ENCODE data around the gene SPATS2L.
A peak's percentile ranks its signal among the peaks of the same experiment; 100 is the strongest.

The SPATS2L gene

DNA sequence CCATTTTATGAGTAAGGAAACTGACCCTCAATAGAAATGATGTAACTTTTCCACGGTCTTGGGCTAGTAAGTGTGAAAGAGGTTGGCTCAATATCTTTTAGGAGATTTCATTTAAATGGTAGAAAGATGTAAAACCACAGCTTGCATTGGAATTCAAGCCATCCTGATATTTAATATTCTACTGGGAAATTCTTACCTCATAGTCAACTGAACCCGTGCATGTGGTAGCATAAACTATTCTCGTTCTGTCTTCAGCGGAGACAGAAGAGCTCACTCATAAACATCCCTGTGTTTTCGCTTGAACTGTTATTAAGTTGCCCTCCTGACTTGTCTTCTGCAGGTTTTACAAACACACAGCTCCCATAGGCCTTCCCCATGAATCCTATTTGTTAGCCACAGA, 8.5 kb upstream of the SPATS2L start:
- no peak for DNase-seq

DNA sequence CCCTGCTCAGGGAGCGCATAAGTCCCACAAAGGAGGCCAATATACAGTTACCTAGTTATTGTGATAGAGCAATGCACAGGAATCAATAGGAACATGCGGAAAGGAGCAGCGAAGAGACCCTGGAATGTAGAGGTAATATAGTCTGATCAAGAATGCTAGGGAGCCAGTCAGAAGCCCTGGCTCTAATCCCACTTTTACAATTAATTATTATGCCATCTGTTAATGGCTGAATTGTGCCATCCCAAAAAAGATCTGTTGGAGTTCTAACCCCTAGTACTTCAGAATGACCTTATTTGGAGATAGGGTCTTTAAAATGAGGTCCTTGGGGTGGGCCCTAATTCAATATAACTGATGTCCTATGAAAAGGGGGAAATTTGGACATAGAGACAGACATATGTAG, 7.7 kb upstream of the SPATS2L start:
- DNase-seq = no peak

DNA sequence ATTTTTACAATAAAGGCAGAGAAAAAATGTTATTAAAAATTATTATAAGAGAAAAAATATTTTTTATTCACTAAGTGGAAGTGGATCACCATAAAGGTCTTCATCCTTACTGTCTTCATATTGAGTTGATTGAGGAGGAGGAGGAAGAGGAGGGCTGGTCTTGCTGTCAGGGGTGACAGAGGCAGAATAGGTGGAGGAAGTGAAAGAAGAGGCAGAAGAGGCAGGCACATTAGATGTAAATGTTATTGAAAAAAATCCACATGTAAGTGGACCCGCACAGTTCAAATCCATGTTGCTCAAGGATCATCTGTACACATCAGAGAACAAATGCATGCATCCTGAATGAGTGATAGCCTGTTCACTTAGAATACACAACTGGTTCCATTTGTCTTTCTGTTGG, 6.4 kb upstream of the SPATS2L start:
- DNase-seq = no peak

DNA sequence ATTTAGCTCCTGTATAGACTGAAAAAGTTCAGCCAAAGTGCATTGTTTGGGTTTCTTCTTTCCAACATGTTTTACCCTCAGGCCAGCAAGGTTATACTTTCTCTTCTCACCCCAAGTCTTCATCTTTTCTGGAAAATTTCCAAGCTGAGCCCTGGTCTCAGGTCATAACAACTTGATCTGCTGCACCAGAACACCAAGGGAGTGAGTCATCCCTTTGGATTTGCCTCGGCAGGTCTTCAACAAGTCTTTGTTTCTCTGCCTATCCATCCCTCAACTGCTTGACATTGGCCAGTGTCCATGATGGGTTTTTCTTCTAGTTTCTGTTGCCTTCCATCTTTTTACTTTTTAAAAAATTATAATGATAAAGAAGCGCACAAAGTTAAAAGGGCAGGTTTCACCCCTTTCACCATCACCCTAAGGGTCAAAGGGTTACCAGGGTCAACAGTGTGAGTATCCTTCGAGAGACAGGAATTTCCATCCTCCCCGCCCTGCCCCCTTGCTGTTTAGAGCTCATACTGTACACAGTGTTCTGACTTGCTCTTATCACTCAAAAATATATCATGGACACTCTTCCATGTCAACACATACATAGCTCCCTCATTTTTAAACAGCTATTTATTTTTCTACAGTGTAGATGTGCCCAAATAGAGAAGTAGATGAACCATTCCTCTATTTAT, 5.7 kb upstream of the SPATS2L start:
- peak; percentile 74 for DNase-seq

DNA sequence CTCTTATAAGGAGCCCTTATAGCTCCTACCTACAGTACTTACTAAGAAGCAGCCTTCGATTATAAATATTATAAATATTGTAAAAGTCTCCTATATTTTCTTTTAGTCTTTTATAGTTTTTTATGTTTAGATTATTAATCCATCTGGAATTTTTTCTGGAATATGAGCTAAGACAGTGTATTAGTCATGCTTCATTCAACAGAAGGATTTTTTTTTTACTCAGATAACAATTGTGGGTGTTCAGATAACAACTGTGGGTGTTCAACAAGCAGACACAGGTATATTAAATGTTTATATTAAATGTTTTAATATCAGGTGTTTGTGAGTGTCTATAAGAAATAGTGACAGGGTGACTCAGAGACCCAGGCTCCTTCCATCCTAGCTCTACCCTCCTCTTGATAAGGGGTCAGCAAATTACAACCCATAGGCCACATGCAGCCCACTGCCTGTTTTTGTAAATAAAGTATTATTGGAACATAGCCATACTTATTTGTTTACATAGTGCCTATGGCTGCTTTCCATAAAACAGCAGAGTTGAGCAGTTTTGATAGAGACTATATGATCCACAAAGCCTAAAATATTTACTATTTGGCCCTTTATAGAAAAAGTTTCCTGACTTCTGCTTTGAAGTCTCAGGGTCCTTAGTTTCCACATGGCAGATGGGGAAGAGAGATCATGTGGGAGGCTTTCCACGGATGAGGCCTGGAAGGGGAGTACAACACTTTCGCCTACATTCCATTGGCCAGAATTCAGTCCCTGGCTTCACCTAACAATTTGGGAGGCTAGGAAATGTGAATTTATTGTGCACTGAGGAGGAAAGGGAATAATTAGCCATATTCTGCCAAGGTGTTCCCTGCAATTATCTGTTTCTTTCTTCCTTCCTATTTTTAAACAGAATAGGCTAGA, 4.3 kb upstream of the SPATS2L start:
- DNase-seq = peak; percentile 53

DNA sequence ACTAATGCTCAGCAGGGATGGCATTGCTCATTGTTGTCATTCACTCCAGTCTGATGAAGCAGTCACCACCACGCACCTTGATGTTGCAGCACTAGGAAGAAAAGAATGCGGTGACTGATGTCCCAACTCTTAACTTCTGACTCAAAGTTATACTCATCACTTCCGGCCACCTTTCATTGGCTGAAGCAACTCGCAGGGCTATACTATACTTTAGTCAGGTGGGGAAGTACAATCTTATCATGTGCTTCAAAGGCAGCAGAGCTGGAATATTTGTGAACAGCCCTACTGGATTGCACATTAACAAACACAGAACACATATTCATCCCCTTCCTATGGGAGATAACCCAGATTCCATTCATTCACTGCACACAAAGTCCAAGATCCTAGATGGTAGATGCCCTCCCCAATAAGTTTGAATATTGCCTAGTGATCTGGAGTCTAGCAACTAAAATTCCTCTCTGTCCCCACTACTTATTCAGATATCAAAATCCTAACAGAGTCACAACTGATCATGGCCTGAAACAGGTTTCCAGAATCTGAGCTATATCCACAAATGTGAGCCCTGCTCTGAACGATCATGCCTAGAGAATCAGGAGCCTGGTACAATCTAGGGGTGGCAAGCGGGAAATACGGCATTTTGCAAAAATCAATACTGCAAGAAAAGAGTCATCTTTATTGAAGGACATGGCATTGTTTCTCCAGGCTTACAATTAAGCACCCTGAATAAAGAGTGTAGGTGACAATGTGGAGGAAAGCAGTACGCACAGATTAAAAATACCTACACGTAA, 3.4 kb upstream of the SPATS2L start:
- peak; percentile 72 for DNase-seq

DNA sequence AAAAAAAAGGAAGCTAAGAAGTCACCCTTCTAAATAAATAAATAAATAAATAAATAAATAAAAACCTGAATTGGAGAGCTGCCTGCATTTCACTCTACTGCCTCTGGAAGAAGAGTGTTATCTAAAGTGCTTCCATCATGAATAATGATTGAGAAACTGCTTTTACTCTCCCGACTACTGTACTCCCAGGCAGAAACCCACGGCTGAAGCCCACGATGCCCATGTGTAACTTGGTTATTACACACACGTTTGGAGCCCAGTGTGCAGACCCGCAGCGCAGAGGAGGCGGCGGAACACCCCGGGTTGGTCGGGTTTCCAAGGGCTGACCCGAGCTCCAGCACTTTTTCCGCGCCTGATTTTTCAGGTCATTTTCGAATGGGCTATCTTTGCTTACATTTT, 697 bp upstream of the SPATS2L start:
- peak; percentile 42 for DNase-seq

DNA sequence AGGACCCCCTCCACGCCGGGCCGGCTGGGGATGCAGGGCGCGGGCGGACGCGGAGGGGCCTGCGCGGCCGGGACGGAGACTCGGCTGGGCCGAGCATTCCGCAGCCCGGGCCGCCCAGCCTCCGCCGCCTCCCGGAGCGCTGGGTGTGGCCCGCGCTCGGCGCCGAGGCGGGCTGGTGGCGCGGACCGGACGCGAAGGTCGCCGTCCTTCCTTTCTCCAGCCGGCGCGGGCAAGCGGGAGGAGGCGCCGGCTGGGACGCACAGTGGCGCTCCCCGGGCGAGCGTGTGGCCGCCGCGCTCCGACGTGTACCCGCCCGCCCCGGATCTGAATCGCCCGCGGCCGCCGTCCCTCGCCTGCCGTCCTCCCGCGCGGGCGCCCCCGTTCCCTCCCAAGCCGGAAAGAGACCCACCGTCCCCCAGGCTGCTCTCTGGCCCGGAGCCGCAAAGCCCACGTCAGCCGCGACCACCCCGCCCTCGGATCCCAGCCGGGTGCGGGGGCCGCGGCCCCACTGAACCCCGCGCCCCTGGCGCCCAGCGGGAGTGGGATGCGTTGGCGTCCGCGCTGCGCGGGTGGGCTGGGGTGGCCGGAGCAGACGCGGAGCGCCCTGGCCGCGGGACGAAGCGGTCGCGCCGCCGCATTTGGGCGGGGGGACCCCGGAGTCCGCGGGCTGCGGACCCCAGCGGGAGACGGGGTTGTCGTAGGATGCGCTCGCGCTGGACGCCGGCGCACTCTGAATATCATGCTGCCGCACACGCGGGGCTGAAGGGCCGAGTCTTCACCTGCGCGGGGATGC, 634 bp downstream of the SPATS2L start:
- peak; percentile 66 for DNase-seq

DNA sequence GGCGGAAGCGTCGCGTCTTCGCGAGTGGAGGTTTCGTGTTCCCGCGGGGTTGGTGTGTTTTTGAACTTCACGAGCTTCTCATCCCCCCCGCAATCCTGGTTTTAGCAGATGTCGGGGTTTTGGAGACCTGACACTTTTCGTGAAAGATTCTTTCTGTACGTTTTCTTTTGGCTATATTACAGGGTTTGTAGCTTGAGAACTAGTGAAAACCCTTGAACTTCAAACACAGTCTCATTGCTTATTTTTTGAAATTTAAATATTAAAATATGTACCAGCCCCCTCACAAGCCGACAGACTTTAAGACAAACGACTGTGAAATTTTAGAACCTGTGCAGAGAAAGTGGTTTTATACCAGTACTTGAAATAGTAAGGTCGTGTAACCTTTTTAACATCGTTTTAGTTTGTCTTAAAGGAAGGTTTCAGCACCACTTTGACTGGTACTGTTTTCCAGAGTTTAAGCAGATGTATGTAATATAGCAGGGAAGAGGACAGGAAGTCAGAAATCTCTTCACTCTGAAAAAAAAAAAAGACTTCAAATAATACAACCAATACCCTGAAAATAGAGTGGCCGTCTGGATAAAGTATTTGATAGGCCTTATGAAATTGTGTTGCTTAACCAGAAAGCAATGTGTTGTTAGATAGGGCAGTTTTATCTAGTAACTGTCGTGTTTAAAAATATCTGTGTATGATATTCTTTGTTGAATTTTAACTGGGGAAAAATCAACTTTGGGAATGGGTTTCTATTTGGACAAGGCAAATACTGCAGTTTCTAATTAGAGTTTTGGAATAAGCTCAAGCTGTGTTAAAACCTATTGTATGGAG, 1.4 kb downstream of the SPATS2L start:
- peak; percentile 53 for DNase-seq

DNA sequence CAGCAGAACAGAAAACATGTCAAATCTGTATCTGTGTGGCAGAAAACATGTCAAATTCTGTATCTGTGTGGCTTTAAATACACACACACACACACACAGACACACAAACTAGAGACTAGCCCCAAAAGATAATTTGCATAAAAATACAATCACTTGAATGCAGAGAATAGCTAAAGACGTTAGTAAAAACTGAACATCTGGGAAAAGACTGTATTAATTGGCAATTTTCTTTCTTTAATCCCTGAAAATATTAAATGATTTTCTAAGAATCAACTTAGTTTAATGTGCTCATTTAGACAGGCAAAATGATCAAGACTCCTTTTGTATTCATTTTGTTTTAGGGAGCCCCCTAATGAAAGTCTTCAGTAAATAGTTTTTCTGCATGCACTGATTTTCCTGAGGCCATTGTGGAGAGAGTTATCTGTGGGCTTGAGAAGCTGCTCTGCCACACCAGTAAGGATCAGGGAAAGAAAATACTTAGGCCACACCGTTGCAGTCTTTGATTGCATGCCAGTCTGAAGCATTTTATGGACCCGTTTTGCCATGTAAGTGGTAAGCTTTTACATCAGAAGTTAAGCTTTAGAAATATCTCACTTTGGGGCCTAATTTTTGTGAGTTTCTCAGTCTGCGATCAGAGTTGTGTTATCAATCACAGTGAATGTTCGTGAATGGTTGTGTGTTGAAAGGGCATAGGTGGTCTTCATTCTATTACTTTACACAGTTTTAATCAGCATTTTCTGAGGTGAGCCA, 2.2 kb downstream of the SPATS2L start:
- DNase-seq = no peak

DNA sequence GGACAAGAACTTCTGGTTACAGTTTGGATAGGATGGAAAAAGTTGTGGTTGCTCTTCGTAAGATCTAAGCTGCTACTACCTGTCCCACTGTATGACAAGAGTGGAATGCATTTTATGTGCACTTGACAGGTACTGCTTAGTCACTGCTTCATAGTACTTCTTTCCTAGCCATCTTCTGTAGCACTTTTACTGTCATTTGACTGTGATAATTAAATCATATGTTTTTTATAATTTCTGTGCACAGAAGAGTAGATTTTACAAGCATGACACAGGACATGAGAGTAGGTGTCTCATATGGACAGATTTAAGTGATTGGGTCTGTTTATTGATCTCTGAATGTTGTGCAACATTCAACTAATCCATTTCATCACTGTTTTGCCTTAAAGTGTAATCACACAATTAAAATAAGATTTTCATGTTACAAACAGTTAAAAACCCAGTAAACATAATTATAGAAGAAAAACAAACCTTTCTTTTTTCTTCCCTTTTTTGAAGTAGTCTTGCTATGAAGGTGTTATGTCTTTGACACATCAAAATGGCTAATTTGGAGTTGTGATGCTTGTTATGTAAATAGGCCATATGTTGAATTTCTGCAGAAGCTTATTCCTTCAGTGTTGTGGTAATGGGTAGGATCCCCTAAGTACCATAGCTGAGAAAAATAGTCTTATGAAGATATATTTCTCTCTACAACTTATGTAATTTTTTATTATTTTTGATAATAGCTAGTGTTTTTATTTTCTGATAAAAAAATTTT, 3.0 kb downstream of the SPATS2L start:
- DNase-seq = no peak

DNA sequence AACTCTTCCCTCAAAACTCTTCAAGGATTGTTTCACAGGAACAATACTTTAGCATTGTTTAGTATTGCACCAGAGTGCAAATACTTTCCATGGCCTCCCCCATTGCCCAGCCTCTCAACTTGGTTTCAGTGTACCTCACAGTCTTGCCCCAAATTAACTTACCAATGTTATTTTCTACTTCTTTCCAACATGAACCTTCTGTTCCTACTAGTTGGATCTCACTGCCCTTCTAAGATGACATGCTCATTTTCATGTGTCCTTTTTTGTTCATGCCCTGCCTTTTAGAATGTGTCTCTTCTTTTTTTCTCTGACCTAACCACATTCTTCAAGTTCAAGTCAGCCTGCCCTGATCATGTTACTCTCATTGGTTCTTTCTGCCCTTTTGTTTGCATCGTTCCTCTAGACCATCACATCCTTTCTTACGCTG, 4.1 kb downstream of the SPATS2L start:
- DNase-seq = peak; percentile 86

DNA sequence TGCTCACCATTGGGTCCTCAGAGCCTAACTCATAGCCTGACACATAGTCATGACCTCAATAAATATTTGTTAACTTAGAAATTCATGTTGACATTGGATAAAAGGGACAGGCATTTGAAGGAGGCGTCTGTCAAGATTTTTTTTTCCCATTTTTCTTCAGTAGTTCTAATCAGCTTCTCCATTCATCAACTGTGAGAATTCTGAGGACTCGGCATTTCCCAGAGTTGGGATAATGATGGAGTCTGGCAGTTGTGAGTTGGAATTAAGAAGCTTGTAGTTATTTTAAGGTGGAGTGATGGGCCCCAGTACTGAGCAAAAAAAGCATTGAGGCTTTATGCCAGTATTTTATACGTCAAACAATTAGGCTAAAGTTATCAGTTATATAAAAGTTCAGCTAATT, 4.6 kb downstream of the SPATS2L start:
- DNase-seq = no peak

DNA sequence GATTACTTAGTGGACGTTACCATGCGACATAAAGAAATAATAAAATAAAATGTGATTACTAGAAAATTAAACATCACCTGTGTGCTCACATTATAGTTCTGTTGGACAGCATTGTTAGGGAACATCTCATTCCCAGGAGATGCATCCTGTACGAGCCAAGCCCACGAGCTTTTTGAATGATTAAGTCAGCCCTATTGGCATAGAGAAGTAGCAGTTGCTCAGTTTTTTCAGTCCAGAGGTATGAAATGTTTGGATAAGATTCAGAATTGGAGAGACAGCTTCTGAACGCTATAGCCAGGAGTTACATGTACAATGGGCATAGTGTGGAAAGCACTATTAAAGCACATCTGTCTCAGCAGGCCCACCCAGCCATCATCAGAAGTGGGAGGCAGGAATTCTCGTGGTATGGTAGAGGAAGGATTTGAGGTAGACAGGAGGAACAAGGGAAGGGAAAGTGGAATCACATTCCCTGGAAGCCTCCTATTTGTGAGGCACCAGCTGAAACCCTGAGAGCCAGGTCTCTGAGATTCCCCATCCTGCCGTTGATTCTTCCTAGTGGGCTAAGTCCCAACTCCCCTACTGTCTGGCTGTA, 8.6 kb downstream of the SPATS2L start:
- DNase-seq = no peak

DNA sequence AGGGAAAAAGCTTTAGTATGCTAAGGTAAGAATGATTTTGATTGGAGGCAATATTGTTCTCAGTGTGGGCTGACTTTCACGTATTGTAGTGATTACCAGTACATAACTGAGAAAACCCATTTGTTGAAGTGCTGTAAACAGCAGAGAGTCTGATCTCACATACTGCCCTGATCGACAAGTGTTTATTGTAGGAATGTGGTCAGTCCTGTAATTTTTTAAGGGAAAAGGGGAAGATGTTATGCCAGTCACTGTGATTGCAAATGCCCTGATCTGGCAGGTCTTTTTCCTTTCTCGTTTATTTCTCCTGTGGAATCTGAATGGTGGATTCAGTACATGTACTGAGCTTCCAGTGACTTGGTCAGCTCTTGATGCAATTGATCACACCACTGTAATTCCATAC, 11.5 kb downstream of the SPATS2L start:
- no peak for DNase-seq

DNA sequence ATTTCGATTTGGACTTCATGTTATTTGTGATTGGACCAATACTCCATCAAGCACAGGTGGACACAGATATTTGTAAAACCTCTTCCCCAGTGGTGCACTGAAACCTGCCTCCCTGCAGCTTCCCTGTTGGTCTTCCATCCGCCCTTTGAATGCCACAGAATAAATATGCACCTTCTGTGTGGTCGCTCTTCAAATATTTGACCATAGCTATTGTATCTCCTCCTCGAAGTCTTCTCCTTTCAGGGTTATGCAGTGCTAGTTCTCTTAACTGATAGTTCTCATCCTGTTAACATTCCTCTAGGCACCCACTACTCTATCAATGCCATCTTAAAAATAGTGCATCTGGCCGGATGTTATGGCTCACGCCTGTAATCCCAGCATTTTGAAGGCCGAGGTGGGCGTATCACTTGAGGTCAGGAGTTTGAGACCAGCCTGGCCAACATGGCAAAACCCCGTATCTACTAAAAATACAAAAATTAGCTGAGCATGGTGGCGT, 12.5 kb downstream of the SPATS2L start:
- no peak for DNase-seq

DNA sequence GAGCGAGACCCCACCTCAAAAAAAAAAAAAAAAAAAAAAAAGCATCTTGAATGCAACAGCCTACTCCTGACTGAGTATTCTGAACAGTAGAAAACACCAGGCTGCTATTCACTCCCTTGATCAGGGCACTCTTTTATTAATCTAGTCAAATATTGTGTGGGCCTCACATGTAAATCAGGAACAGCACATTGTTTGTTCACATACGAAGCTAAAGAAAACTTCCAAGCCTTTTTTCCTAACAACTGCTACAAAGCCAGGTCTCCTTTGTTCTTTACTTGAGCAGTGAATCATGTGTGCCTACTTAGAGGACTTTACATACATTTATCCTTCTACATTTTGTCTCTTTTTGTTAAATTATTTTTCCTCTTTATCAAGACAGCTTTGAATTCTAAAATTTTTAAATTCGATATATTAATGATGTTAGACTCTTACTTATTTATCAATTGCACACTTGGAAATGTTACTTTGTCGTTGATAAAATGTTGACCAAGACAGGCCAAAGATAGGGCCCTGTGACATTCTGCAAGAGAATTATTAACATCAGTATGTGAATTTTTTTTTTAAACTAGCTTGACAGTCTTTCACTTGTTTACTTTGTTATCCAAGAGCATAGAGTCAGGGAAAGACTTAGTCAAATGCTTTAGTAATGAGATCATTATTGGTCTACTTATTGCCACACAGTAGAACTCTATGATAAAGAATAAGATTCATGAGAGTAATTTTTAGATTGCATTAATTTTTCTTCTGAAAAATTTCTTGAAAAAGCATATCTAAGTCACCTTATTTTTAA, 13.2 kb downstream of the SPATS2L start:
- DNase-seq = peak; percentile 84

DNA sequence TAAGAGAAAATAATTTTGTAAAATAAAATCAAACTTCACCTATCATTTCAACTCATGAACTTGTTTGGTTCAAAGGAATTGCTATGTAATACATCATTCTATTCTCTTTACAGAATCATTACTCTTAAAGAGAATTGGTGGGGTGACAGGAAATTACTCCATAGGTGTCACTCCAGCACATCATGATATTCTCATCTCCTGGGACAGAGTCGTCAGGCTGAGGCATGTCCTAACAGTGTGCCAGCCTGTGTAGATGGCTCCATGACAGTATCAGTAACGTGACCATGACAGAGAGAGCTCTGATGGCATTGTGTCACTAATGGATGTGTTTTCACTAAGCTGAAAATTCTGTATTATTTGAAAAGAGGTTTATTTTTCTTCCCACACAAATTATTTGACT, 13.9 kb downstream of the SPATS2L start:
- no peak for DNase-seq
